ENCODE data around the gene CACUL1. TPM values are rescaled to one million over a fixed set of nuclear protein-coding genes. Genes with fewer than 3 reads are reported as not detected.

CACUL1 gene
- total RNA-seq, 8 experiments from 2014 or later, result 16.9 to 49.3 (median 22.2) TPM

DNA sequence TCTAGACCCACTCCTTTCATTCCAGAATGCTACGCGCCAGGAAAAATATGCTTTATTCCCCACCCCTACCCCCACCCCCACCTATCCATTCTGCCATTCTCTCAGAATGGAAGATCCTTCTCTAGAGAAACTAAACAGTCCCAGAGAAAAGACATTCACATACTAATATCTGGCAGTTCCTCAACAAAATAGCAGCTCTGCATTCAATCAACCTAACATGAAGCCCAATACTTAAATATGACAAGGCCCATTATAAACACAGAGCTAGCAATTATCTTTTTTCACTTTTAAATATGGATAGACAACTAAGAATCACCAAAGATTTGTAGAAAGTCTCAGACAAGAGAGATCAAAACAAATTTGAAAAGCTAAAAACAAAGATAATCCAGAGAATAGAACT, 16.4 kb downstream of the CACUL1 start:
- ATAC-seq (replicated peaks in 6 of 8), result no peak
- Histone ChIP-seq H3K4me1 (replicated peaks in 1 of 2) (peaks cover 0 to 3% of the 10 kb centered on the region in 2 donors), H3K27ac (no peak overlapping the region), H3K4me3 (no peak overlapping the region)
- WGBS, 10 experiments, result 80 to 82% methylated on average over 2 of the region's 2 CpGs; no CpG with 5 or more reads in 8 of the 10 experiments
- in situ Hi-C loops (cut with MboI; ENCODE audit: low pct_unique_long_range_greater_than_20kb in 2 of 9, low sequenced_read_pairs in 9 of 9, unreplicated experiment in 9 of 9), result no loop called here

DNA sequence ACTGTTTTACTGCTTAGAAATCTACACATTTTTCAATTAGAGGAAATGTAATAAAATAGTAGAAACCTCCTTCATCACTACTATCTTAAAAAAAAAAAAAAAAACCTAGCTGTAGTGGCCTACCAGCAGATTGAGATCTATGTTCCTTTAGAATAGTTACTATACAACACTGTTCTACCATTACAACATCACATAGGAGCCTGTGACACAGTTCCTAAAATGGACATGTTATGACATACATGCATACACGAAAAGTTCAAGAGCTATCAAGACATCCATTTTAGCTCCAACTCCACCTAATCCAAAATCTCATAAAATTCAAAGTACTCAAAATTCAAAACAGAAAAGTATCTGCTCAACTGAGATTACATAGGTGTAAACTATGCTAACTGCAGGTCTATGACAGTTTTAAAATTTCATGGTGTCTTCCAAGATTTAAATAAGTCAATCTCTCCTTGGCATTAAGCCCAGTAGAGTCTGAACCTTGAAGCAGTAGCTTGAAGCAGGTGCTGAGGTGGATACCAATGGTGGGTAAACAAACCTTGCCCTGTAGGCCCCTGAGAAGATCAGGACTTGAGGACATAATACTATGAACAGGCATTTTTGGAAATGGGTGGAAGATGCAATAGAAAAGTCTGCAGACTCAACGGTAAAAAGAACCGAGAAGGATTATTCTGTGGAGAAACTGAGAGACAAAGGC, 17.0 kb downstream of the CACUL1 start:
- in situ Hi-C loops (cut with MboI; ENCODE audit: low pct_unique_long_range_greater_than_20kb in 2 of 9, low sequenced_read_pairs in 9 of 9, unreplicated experiment in 9 of 9), result no loop called here
- Histone ChIP-seq H3K4me1 (replicated peaks in 1 of 2) (peaks cover 0 to 3% of the 10 kb centered on the region in 2 donors), H3K4me3 (no peak overlapping the region), H3K27ac (no peak overlapping the region)
- 60 to 100% (median 98%) methylated on average over 1 to 3 of the region's 3 CpGs for WGBS, 10 experiments
- peak in 1 of 8 experiments; percentile 22 for ATAC-seq (replicated peaks in 6 of 8)

DNA sequence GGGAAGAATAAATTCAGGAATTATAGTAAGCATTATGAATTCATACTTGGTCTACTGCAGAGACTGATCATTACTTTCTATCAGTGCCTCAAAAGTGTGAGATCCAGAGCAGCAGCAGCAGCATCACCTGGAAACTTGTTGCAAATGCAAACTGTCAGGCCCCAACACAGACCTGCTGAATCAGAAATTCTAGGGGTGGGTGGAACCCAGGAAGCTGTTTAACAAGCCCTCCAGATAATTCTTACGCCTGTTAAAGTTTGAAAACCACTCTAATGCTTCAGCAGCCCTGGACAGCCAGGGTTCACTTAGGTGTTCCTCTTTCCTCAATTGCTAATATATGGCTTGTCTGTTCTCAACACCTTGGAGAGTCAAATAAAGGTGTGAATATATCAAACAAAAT, 19.5 kb downstream of the CACUL1 start:
- no peak overlapping the region for H3K27ac ChIP-seq
- 43 to 100% (median 94%) methylated on average over 1 of the region's 1 CpG; no CpG with 5 or more reads in 2 of the 10 experiments for WGBS, 10 experiments
- no peak for ATAC-seq (replicated peaks in 6 of 8)
- peaks cover 0 to 6% of the 10 kb centered on the region in 2 donors for H3K4me1 ChIP-seq (replicated peaks in 1 of 2)
- in situ Hi-C loops (cut with MboI; ENCODE audit: low pct_unique_long_range_greater_than_20kb in 2 of 9, low sequenced_read_pairs in 9 of 9, unreplicated experiment in 9 of 9), result no loop called here
- H3K4me3 ChIP-seq, result no peak overlapping the region

DNA sequence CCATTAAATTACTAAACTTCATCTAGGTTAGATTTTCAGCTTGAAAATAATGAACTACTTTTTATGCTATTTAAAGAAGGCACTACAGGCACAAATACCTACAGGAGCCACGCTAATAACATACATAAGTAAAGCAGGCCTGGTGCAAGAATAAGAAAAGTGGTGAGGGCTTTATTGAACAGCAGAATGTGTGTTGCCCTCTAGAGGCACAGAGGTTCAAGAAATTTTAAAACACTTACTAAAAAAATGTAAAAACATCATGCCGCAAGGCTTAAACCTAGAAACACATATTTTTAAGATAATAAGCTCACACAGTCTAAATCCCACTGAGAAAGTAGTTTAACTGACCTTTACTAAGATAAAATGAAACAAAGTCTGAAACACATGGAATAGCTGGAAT, 20.3 kb downstream of the CACUL1 start:
- in situ Hi-C loops (cut with MboI; ENCODE audit: low pct_unique_long_range_greater_than_20kb in 2 of 9, low sequenced_read_pairs in 9 of 9, unreplicated experiment in 9 of 9), result no loop called here
- H3K27ac ChIP-seq, result no peak overlapping the region
- no peak overlapping the region for H3K4me3 ChIP-seq
- peaks cover 0 to 6% of the 10 kb centered on the region in 2 donors for H3K4me1 ChIP-seq (replicated peaks in 1 of 2)
- ATAC-seq (replicated peaks in 6 of 8), result no peak
- 50 to 100% (median 92%) methylated on average over 1 to 2 of the region's 2 CpGs; no CpG with 5 or more reads in 1 of the 10 experiments for WGBS, 10 experiments

DNA sequence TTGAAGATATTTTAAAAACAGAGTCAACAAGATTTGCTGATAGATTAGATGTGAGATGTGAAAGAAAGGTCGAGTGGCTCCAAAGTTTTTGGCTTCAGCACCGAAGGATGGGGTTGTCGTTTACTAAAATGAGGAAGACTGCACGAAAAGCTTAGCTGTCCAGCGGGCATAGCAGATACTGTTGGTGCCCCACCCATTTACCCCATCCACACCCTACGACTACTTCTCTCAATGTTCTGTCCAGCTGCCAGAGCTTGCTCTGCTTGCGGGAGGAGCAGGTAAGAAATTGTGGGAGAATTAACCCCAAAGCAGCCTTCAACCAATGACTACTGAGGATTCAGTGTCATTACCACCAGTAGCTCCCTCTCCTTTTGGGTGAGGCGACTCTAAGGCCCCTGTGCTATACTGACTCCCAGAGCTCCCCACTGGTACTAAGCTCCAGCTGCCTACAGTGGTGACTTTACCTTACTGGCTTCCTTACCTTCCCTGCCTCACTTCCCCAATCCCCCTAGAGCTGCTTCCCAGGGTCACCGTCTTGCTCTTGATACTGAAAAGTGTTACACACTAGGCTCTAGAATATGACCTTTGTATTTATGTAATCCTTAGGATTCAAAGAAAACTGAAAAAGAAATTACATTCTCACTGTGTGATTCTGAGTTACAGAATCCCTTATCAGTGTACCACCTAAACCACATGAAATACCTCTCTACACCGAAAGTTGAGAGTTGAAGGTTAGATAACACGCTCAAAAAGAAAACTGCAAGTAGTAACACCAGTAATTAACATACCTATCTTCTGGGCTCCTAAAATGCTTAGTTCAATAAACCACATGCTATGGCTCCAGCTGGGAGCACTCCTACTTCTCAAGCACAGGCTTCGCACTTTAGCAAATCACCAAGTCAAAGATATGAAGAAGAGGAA, 22.3 kb downstream of the CACUL1 start:
- peak in 2 of 8 experiments; percentile 20 to 76 for ATAC-seq (replicated peaks in 6 of 8)
- WGBS, 10 experiments, result 51 to 100% (median 93%) methylated on average over 1 to 9 of the region's 12 CpGs
- Histone ChIP-seq H3K4me3 (no peak overlapping the region), H3K27ac (no peak overlapping the region), H3K4me1 (replicated peaks in 1 of 2) (peaks cover 0 to 6% of the 10 kb centered on the region in 2 donors)
- in situ Hi-C loops (cut with MboI; ENCODE audit: low pct_unique_long_range_greater_than_20kb in 2 of 9, low sequenced_read_pairs in 9 of 9, unreplicated experiment in 9 of 9), result no loop called here

DNA sequence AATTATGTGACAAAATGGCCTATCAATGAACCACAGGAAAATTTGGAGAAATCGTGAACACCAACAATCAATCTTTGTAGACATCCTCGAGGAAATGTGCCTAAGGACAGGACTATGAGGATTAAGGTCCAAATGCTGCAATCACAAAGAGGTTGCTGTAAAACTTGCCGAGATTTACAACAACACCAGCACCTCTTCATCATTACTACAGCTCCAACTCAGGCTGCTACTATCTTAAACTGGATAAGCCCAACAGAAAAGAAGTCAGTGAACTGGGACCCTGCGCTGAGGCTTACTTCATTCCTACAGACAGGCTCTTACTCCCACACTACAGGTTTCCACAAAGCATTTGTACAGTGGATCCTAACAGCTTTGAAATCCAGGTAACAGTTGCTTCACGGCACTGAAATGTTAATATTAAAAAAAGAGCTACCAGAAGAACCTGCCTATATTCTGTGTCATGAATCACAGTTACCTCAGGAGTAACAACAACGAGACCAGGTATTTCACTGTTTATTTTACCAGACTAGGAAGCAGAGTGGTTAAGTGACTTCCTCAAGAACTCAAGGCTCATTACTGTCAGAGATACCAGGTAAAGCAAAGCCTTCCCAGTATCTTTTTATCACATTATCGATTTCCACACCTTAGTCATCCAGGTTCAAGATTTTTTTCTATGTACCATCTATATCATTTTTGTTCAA, 23.9 kb downstream of the CACUL1 start:
- 79 to 100% (median 89%) methylated on average over 2 to 6 of the region's 7 CpGs for WGBS, 10 experiments
- ATAC-seq (replicated peaks in 6 of 8), result no peak
- Histone ChIP-seq H3K27ac (no peak overlapping the region), H3K4me1 (replicated peaks in 1 of 2) (peaks cover 3 to 9% of the 10 kb centered on the region in 2 donors), H3K4me3 (no peak overlapping the region)
- in situ Hi-C loops (cut with MboI; ENCODE audit: low pct_unique_long_range_greater_than_20kb in 2 of 9, low sequenced_read_pairs in 9 of 9, unreplicated experiment in 9 of 9), result no loop called here

DNA sequence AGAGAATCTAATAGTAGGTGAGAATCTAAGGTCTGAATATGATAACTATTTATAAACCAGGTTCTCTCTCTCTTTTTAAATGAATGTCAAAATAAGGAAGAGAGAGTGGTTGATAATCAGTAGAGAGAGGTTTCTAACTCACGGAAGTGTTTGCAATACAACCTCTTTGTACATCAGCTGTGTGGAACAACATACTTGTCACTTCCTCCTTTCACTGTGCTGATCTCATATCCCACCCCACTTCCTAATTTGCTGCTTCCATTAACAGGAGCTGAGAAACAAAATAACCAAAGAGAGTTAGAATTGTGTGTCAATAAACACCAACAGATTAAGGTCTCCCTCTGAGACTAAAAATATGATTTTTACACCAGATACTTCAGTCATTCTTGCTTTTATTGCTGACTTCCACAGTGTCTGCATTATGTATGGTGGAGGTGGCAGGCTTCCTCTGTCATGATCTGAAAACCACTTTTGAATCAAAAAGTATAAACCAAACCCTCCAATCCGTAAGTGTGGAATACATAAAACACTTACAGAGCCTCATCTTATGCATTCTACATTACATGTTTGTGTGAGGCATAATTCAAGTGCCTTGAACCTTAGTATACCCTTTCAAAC, 25.0 kb downstream of the CACUL1 start:
- H3K4me3 ChIP-seq, result no peak overlapping the region
- in situ Hi-C loops (cut with MboI; ENCODE audit: low pct_unique_long_range_greater_than_20kb in 2 of 9, low sequenced_read_pairs in 9 of 9, unreplicated experiment in 9 of 9), result loop anchor here in 1 of 9 experiments (10.0 kb wide), 1 partner anchor 155 kb away; no protein-coding TSS in a partner anchor
- 25 to 100% (median 94%) methylated on average over 1 to 2 of the region's 2 CpGs; no CpG with 5 or more reads in 1 of the 10 experiments for WGBS, 10 experiments
- H3K4me1 ChIP-seq (replicated peaks in 1 of 2), result peaks cover 3 to 11% of the 10 kb centered on the region in 2 donors
- no peak overlapping the region for H3K27ac ChIP-seq
- ATAC-seq (replicated peaks in 6 of 8), result peak in 2 of 8 experiments; percentile 20 to 41

DNA sequence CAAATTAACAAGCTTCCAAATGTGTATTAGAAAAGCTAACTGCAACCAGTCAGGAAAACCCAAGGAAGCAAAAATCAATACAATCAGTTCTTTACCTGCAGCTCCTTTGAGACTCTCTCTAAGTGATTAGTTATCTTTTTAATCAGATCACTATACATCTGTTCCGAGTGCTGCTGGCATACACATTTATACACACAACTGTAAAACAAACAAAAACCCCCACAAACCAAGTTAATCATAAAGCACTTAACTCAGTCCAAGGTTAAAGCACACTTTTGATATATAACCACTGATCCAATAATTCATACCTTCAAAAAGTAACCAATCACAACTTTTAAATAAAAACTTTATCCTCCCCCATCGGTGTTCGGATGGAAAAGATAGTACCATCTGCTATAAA, 25.6 kb downstream of the CACUL1 start:
- ATAC-seq (replicated peaks in 6 of 8), result no peak
- H3K27ac ChIP-seq, result no peak overlapping the region
- no peak overlapping the region for H3K4me3 ChIP-seq
- peaks cover 3 to 11% of the 10 kb centered on the region in 2 donors for H3K4me1 ChIP-seq (replicated peaks in 1 of 2)
- in situ Hi-C loops (cut with MboI; ENCODE audit: low pct_unique_long_range_greater_than_20kb in 2 of 9, low sequenced_read_pairs in 9 of 9, unreplicated experiment in 9 of 9), result loop anchor here in 1 of 9 experiments (10.0 kb wide), 1 partner anchor 154 kb away; no protein-coding TSS in a partner anchor
- WGBS, 10 experiments, result 56 to 100% (median 93%) methylated on average over 1 to 3 of the region's 3 CpGs; no CpG with 5 or more reads in 3 of the 10 experiments

DNA sequence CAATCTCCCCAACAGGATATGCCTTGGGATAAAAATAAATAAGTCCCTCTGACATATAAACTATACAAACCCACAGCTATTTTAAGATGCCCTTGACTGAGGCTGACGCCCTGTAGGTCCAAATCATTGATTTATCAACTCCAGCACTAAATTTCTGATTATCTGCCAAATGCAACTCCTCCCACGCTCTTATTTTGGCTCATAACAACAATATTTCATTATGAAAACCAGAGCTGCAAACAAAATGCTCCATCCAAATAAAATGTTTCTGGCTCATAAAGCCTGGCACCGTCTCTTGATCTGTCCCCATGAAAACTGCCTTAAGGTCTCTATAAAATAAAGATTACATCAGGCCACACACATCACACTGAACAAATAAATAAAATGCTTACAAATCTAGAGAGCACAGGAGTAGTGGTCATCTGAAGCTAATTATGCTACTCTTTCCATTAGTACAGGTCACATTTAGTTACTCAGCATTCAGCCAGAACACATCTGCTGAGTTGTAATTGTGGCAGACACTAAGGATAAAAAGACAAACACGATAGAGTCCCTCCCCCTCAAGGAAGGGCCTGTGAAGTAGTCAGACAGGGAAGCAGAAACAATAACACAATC, 28.8 kb downstream of the CACUL1 start:
- Histone ChIP-seq H3K4me3 (no peak overlapping the region), H3K4me1 (replicated peaks in 1 of 2) (peaks cover 3 to 8% of the 10 kb centered on the region in 2 donors), H3K27ac (no peak overlapping the region)
- in situ Hi-C loops (cut with MboI; ENCODE audit: low pct_unique_long_range_greater_than_20kb in 2 of 9, low sequenced_read_pairs in 9 of 9, unreplicated experiment in 9 of 9), result loop anchor here in 1 of 9 experiments (10.0 kb wide), 1 partner anchor 151 kb away; no protein-coding TSS in a partner anchor
- WGBS, 10 experiments, result 11 to 100% (median 71%) methylated on average over 1 to 4 of the region's 4 CpGs; no CpG with 5 or more reads in 1 of the 10 experiments
- ATAC-seq (replicated peaks in 6 of 8), result peak; percentile 29 to 91 (median 71)

DNA sequence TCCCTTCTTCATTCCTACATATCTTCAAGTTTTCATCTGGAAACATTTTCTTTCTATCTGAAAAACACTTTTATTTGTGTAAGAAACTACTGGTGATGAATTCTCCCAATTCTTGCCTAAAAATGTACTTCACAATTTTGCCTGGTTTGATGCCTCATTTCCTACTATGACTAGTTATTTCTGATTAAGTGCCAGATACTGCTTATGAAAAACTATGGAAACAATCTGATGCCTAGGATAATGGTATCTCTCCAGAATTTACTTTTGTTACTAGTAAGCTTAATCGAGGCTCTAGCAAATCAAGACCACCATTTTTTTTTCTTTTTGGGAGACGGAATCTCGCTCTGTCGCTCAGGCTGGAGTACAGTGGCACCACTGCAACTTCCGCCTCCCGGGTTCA, 31.3 kb downstream of the CACUL1 start:
- 56 to 100% (median 95%) methylated on average over 1 to 6 of the region's 6 CpGs; no CpG with 5 or more reads in 1 of the 10 experiments for whole genome bisulfite sequencing, 10 experiments
- in situ Hi-C loops (cut with MboI; ENCODE audit: low pct_unique_long_range_greater_than_20kb in 2 of 9, low sequenced_read_pairs in 9 of 9, unreplicated experiment in 9 of 9), result loop anchor here in 2 of 9 experiments (10.0 to 25.0 kb wide), 2 partner anchors 149 to 161 kb away; no protein-coding TSS in a partner anchor

DNA sequence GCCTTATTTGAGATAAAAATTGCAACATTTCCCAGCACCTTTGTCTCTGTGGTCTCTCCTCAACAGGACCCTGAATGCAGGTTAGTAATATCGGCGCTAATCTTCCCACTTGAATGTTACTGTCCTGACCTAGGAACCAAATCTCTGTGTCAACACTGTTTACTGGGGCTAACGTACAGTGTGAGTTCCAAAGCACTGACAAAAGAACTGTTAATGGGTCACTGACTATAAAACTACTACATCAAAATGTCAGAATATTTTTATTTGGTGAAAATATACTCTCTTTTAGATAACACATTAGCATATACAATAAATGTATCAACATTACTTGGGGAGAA, 33.3 kb downstream of the CACUL1 start:
- no peak for ATAC-seq (replicated peaks in 6 of 8)
- Histone ChIP-seq H3K4me1 (replicated peaks in 1 of 2) (peaks cover 6 to 8% of the 10 kb centered on the region in 2 donors), H3K4me3 (no peak overlapping the region), H3K27ac (no peak overlapping the region)
- 17 to 100% (median 57%) methylated on average over 1 to 3 of the region's 3 CpGs; no CpG with 5 or more reads in 2 of the 10 experiments for WGBS, 10 experiments
- in situ Hi-C loops (cut with MboI; ENCODE audit: low pct_unique_long_range_greater_than_20kb in 2 of 9, low sequenced_read_pairs in 9 of 9, unreplicated experiment in 9 of 9), result loop anchor here in 2 of 9 experiments (10.0 to 25.0 kb wide), 2 partner anchors 147 to 159 kb away; no protein-coding TSS in a partner anchor

More for the DNA sequence above, 31.3 kb downstream of the CACUL1 start:
- Histone ChIP-seq H3K4me3 (no peak overlapping the region), H3K4me1 (replicated peaks in 1 of 2) (peaks cover 6 to 8% of the 10 kb centered on the region in 2 donors), H3K27ac (no peak overlapping the region)
- ATAC-seq (replicated peaks in 6 of 8), result no peak
